IPS-15b (cell line): Measurements from ENCODE around the gene HYAL3.
"Not testable (repeated sequence)": the region's sequence is repeated elsewhere in the genome, so short reads cannot be mapped to it uniquely, and the experiment has no call there.

Experiments used
- H3K27me3 ChIP-seq: one replicate; pipeline ENCODE4 v1.6.1; 2013; ENCODE audit warnings: low read length; ENCODE audit not compliant: control insufficient read depth, insufficient read depth
- H3K36me3 ChIP-seq: one replicate; pipeline ENCODE4 v1.6.1; 2013; ENCODE audit warnings: low read length; ENCODE audit not compliant: control insufficient read depth, insufficient read depth
- H3K4me1 ChIP-seq: one replicate; pipeline ENCODE4 v1.6.1; 2013; ENCODE audit warnings: mild to moderate bottlenecking, low read length; ENCODE audit not compliant: control insufficient read depth, insufficient read depth
- H3K4me3 ChIP-seq: one replicate; pipeline ENCODE4 v1.5.1; 2013; ENCODE audit warnings: low read depth, low read length
- H3K9ac ChIP-seq: one replicate; pipeline ENCODE4 v1.6.1; 2013; ENCODE audit warnings: low read depth, mild to moderate bottlenecking, low read length
- H3K9me3 ChIP-seq: one replicate; pipeline ENCODE4 v1.6.1; 2013; ENCODE audit warnings: mild to moderate bottlenecking, low read length; ENCODE audit not compliant: control insufficient read depth, insufficient read depth

Gene HYAL3

DNA sequence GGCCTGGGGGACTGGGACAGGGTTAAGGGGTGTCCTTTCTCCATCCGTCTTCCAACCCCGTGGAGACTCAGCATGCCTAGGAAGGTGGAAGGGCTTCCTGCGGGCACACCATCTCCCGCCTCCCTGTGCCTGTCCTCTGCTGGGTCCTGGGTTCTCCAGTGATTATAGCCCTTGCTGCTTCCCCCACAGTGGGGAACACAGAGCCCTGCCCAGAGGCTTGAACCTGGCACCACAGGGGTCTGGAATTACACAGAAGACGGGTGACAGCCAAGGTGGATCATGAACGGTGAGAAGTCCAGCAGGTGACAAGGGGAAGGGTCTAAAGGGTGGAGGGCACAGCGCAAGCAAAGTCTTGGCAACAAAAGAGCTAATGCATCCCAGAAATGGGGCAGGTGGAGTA is 36.4 kb downstream of the HYAL3 start:
- Histone ChIP-seq H3K9me3 (no peaks in the 10 kb centered on the region), H3K36me3 (peaks cover 9% of the 10 kb centered on the region), H3K9ac (no peak overlapping the region), H3K4me3 (no peak overlapping the region), H3K4me1 (peaks cover 15% of the 10 kb centered on the region), H3K27me3 (no peaks in the 10 kb centered on the region)

DNA sequence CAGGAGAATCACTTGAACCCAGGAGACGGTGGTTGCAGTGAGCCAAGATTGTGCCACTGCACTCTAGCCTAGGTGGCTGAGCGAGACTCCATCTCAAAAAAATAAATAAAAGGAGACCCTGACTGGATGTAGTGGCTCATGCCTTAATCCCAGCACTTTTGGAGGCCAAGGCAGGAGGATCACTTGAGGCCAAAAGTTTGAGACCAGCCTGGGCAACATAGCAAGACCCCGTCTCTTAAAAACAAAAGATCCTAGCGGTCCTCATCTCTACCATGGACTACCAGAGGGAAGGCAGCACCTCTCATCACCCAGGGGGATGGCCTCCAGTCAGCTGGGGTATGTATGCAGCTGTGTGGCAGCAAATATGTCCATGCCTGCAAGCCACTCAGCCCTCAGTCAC is 37.0 kb downstream of the HYAL3 start:
- not testable (repeated sequence) for H3K27me3 ChIP-seq, H3K9me3 ChIP-seq, H3K4me3 ChIP-seq, H3K9ac ChIP-seq
- Histone ChIP-seq H3K36me3 (peaks cover 14% of the 10 kb centered on the region), H3K4me1 (peaks cover 12% of the 10 kb centered on the region)

DNA sequence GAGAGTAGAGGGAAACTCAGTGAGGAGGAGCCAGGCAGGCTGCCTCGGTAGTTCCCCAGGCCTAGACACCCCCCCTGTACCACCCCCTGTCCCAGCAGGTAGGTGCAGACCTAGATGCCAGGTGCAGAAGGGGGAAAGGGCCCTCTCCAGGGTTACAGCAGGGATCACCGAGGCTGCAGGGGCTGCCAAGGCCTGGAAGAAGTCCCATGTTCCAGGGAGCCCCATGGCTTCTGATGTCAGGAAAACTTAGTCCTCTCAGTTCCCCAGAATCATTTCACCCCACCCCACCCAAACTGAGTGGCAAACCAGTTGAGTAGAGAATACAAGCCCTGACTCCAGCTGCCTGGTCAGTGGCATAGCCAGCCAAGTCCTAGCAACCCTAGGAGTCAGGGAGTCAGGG is 37.7 kb downstream of the HYAL3 start:
- no peak overlapping the region for H3K9ac ChIP-seq
- H3K9me3 ChIP-seq = no peaks in the 10 kb centered on the region
- peaks cover 12% of the 10 kb centered on the region for H3K4me1 ChIP-seq
- no peaks in the 10 kb centered on the region for H3K27me3 ChIP-seq
- H3K36me3 ChIP-seq = peaks cover 21% of the 10 kb centered on the region
- no peak overlapping the region for H3K4me3 ChIP-seq

DNA sequence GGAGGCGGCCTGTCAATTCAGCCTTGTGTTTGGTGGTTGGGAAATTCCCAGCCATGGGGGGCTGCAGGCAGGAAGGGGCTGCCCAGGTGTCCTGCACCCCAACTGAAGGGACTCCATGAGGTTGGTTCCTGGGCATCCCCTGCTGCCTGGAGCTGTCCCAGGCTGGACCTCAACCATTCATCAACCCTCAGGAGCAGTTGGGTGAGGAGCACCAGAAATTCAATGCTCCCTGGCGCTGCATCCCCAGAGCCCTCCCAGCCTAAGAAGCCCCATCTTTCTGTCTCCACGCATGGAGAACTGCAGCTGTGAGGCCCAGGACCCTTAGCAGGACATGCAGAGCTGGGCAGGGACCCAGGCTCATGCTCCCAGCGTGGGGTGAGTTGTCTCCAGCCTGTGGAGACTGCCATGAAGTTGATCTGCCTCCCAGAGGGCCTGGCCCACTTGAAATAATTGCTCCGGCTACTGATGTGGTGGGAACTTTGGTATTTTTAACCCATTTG is 38.2 kb downstream of the HYAL3 start:
- H3K4me3 ChIP-seq = peak overlapping the region; percentile 49
- peak overlapping the region; percentile 76 for H3K9ac ChIP-seq
- peaks cover 26% of the 10 kb centered on the region for H3K36me3 ChIP-seq

DNA sequence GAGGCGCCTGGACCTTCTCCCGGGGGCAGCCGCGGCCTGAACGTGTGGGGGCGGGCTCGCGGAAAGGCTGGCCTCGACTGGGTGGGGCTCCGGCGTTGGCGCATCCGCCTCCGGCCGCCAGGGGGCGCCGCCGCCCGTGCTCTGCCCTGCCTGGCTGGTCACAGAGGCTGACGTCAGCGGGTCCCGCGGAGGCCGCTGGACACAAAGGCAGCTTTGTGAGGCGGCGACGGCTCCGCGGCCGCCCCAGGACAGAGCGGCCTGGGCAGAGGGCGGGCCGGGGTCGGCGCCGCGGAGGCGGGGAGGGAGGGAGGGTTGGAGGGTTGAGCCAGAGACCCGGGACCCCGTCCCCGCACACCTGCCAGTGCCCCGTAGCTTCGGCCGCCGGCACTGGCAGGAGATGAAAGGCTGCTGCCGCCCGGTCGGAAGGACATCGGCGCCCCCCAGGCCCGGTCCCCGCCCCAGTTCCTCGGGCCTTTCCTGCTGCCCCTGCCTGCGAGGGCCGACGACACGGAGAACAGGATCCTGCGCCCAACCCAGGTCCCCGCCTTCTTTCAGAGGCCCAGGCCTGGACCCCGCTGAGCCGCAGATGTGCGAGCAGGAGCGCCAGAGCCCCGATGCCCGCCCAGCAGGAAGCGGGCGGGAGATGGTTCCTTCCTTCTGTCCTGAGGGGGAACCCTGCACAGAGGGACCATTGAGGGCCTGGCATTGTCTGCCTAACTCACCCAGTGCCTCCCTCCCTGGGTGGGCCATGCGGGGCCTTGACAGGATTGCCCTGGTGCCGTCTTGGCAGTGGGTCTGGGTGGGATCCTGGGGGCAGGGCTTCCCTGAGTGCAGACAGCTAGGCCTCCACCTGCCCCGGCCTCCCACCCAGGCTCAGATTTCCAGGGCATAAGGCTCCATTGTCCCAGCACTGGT is 38.9 kb downstream of the HYAL3 start:
- H3K9ac ChIP-seq = peak overlapping the region; percentile 76
- peaks cover 11% of the 10 kb centered on the region for H3K4me1 ChIP-seq
- H3K36me3 ChIP-seq = peaks cover 31% of the 10 kb centered on the region
- peak overlapping the region; percentile 49 for H3K4me3 ChIP-seq
- H3K27me3 ChIP-seq = no peaks in the 10 kb centered on the region
- no peaks in the 10 kb centered on the region for H3K9me3 ChIP-seq

More for the DNA sequence above, 38.2 kb downstream of the HYAL3 start:
- peaks cover 12% of the 10 kb centered on the region for H3K4me1 ChIP-seq
- no peaks in the 10 kb centered on the region for H3K27me3 ChIP-seq
- no peaks in the 10 kb centered on the region for H3K9me3 ChIP-seq

DNA sequence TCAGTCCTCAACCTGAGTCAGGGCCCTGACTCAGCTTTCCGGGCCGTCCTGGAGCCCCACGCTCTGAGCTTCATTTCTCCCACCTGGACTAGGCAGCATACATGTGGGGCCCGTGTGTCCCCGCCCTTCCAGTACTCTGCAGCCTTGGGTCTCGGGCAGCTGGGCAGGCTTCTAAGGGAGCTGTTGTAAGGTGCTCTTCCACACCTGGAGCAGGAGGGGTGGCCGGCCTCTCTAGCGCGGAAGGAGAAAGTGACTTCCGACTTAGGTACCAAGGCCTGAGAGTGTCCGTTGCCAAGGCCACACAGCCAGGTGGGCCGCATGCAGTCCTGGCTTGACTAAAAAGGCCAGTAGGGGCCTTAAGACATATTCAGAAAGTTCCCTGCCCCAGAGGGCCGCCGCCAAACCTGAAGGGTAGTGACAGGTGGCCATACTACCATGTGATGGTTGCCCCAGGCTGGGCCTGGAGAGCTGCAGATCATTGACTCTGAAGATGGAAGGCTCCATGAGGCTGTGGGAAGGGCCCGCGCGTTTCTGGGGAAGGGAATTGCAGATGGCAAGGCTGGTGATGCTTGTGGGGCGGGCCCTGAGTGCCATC is 39.7 kb downstream of the HYAL3 start:
- Histone ChIP-seq H3K4me3 (no peak overlapping the region), H3K27me3 (no peaks in the 10 kb centered on the region), H3K4me1 (peaks cover 8% of the 10 kb centered on the region), H3K9ac (no peak overlapping the region), H3K9me3 (no peaks in the 10 kb centered on the region), H3K36me3 (peaks cover 38% of the 10 kb centered on the region)

DNA sequence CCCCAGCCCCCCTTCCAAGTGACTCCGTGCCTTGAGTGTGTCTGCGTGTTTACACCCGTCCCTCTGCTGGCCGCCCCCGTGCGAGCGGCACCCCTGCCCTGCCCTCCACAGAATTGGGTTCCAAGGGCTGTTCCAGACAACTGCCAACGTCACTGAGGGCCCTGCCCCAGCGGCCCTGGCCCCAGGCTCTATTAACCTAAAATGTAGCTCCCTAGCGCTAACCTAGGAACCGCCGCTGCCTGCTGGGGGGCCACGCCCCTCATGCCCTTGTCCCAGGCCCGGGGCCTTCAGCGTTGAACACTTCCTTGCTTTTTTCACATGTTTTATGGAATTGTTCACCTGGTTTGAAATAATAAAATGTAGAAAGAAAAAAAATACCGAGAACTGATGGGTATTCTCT is 40.2 kb downstream of the HYAL3 start:
- H3K36me3 ChIP-seq = peaks cover 42% of the 10 kb centered on the region
- no peaks in the 10 kb centered on the region for H3K27me3 ChIP-seq
- H3K9me3 ChIP-seq = no peaks in the 10 kb centered on the region
- H3K4me1 ChIP-seq = peaks cover 4% of the 10 kb centered on the region
- no peak overlapping the region for H3K9ac ChIP-seq
- no peak overlapping the region for H3K4me3 ChIP-seq

DNA sequence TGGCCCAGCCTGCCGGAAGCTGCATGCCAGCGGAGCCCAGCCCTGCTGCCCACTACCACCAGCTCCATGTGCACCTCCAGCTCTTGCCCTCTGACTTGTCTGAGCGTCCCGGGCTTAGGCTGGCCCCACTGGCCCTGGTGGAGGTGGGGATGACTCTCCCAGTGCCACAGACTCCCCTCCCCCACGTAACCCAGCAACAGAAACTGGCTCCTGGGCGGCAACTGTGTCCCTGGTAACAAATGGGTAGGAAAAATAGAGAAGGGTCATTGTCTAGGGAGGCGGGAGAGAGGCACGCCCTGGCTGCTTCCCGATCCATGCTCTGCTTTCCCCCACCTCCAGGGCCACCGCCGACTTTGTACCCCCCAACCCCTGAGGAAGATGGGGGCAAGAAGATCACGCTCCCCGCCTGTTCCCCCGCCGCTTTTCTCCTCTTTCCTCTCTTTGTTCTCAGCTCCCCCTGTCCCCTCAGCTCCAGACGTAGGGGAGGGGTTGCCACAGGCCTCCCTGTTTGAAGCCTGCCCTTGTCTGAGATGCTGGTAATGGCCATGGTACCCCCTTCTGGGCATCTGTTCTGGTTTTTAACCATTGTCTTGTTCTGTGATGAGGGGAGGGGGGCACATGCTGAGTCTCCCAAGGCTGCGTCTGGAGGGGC is 41.0 kb downstream of the HYAL3 start:
- H3K27me3 ChIP-seq = no peaks in the 10 kb centered on the region
- H3K9ac ChIP-seq = no peak overlapping the region
- H3K9me3 ChIP-seq = no peaks in the 10 kb centered on the region
- H3K4me1 ChIP-seq = no peaks in the 10 kb centered on the region
- H3K4me3 ChIP-seq = no peak overlapping the region
- H3K36me3 ChIP-seq = peaks cover 45% of the 10 kb centered on the region

DNA sequence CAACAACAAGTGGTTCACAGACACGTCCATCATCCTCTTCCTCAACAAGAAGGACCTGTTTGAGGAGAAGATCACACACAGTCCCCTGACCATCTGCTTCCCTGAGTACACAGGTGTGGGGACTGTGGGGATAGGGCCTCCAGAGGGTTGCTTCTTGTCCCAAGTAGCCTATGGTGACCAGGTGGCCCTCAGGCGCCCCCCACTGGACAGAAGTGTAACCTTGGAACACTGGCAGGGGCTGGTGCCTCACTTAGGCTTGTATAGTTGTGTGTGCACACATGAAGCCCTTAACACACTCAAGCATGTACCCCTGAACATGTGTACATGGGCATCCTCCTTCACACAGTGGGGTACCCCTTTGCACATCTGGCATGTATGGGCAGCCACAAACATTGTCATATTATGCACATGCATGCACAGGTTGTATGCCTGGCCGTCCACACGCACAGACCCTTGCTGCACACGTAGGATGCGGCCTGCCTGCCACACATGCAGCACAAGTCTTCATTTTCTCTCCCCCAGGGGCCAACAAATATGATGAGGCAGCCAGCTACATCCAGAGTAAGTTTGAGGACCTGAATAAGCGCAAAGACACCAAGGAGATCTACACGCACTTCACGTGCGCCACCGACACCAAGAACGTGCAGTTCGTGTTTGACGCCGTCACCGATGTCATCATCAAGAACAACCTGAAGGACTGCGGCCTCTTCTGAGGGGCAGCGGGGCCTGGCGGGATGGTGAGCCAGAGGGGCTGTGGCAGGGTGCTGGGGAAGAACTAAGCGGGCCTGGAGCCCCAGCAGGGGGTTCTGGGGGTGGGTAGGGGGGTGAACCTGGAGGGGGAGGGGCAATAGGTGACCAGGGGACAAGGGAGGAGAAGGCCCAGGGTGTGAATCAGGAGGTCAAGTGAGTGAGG is 42.0 kb downstream of the HYAL3 start:
- Histone ChIP-seq H3K27me3 (no peaks in the 10 kb centered on the region), H3K36me3 (peaks cover 47% of the 10 kb centered on the region), H3K9ac (no peak overlapping the region), H3K4me3 (no peak overlapping the region), H3K9me3 (no peaks in the 10 kb centered on the region), H3K4me1 (no peaks in the 10 kb centered on the region)

DNA sequence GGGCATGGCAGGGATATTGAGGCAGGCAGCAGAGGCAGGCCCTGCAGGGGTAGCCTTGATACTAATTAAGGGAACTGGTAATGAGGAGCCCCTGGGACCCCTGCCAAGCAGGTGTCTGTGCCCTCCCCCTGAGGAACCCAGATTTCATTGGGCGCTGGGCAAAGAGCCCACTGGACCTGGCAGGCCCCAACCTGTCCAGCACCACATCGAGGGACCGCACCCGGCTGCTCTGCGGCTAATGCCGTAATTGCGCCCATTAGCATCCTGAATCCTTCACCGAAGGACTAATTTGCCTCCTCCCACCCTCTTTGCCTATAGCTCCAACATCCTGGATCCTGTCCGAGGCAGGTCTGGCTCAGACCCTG is 44.0 kb downstream of the HYAL3 start:
- H3K4me1 ChIP-seq = no peaks in the 10 kb centered on the region
- H3K9me3 ChIP-seq = no peaks in the 10 kb centered on the region
- no peak overlapping the region for H3K4me3 ChIP-seq
- H3K9ac ChIP-seq = no peak overlapping the region
- H3K27me3 ChIP-seq = no peaks in the 10 kb centered on the region
- H3K36me3 ChIP-seq = peaks cover 54% of the 10 kb centered on the region

DNA sequence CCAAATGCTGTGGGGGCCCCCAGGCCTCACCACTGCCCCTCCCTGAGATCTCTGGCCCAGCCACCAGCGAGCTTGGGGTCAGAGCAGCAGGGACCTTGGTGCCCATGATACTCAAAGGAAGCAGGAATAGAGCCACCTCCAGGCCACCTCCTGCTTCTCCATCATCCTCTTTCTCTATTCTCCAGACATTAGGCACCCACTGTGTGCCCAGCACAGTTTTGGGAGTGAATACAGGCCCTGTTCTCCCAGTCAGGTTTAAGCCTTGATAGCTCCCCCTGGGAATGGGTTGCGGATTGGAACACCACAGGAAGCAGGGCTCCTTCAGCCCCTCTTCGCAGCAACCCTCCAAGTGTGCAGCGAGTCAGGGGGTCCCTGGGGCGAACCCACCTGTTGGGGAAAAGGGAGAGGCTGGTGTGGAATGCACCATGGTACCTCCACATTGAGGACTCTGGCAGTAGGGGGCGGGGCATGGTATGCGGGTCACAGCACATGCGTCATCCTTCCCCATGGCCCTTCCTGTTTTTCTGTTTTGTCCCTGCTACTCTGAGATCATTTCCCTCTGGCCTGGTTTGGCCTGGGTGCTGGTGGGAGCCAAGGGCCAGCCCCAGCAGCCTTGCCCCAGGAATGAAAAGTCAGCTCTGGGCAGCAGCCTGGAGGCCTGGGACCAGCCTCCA is 44.5 kb downstream of the HYAL3 start:
- H3K36me3 ChIP-seq = peaks cover 54% of the 10 kb centered on the region
- no peak overlapping the region for H3K4me3 ChIP-seq
- H3K27me3 ChIP-seq = no peaks in the 10 kb centered on the region
- no peaks in the 10 kb centered on the region for H3K9me3 ChIP-seq
- H3K4me1 ChIP-seq = no peaks in the 10 kb centered on the region
- no peak overlapping the region for H3K9ac ChIP-seq
